ENCODE results near the gene GBGT1. TPM values are rescaled to one million over a fixed set of nuclear protein-coding genes. Genes with fewer than 3 reads are reported as not detected.

The GBGT1 gene
- total and polyA plus RNA-seq, 2 donors (not counting 3 experiments of a cell fraction or from before 2014, with no cell fraction given): 35.6 to 56.3 TPM

DNA sequence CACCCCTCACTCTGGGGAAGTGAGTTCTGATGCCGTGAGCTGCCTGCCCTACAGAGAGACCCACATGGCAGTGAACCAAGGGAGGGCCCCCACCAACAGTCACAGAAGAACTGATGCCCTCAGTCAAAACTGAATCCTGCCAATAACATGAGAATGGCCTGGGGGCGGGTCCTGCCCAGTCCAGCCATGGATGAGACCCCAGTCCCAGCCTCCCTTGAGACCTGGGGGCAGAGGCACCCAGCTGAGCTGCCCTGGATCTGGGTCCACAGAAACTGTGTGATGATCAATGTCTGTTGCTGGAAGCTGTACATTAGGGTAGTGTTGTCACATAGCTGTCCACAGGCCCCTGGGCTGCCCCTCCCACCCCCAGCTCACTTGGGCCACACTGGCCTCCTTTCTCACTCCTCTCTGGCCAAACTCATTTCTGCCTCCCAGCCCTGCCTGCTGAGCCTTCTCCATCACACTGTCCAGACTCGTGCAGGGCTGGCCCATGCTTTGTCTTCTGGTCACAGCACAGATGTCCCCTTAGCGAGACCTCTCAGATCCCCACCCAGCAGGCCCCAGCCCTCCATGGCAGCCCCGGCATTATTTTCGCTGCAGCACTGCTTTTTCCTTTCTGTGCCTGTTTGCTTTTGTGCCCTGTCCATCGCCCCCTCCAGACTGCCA, 16.8 kb downstream of the GBGT1 start:
- Histone ChIP-seq H2AFZ (ENCODE audit: low read depth, low read length) (no peak overlapping the region), H4K20me1 (replicated peaks; ENCODE audit: control insufficient read depth, extremely low read depth, insufficient read depth, low read length) (no peaks in the 10 kb centered on the region), H3K9ac (replicated peaks; ENCODE audit: extremely low read depth, insufficient read depth, low read length) (no peak overlapping the region), H3K9me3 (replicated peaks; ENCODE audit: control insufficient read depth, insufficient read depth, low read length) (no peaks in the 10 kb centered on the region), H3K4me1 (ENCODE audit: control insufficient read depth, extremely low read depth, insufficient read depth, low read length) (peaks cover 15% of the 10 kb centered on the region), H3K4me3 (replicated peaks in 1 of 3; ENCODE audit: insufficient read depth in 1 of 3, low read depth in 1 of 3, low read length in 3 of 3) (no peak overlapping the region), H3K9me1 (replicated peaks; ENCODE audit: control insufficient read depth, extremely low read depth, insufficient read depth, low read length) (no peaks in the 10 kb centered on the region), H3K79me2 (ENCODE audit: control insufficient read depth, insufficient read depth, low read length) (peaks cover 2% of the 10 kb centered on the region), H3K27me3 (ENCODE audit: control insufficient read depth in 2 of 2, insufficient read depth in 2 of 2, low read length in 2 of 2) (no peaks in the 10 kb centered on the region), H3K4me2 (ENCODE audit: insufficient read depth, low read length) (no peak overlapping the region), H3K36me3 (ENCODE audit: control insufficient read depth in 2 of 2, extremely low read depth in 1 of 2, insufficient read depth in 2 of 2, low read length in 2 of 2) (no peaks in the 10 kb centered on the region), H3K27ac (ENCODE audit: insufficient read depth, low read depth, low read length) (no peak overlapping the region)
- TF ChIP-seq FOS (IDR thresholded peaks at IDR 0.05; ENCODE audit: borderline replicate concordance, insufficient read depth, low read length) (no peak), EZH2 (IDR thresholded peaks at IDR 0.05; ENCODE audit: borderline replicate concordance, low read depth, low read length, severe bottlenecking) (no peak), POLR2A (IDR thresholded peaks at IDR 0.05; ENCODE audit: low read depth, low read length) (no peak), JUN (IDR thresholded peaks at IDR 0.05; ENCODE audit: borderline replicate concordance, insufficient read depth, insufficient read length, low read depth) (no peak), POLR2AphosphoS5 (IDR thresholded peaks at IDR 0.05; ENCODE audit: insufficient read depth, low read depth, low read length) (no peak), GATA2 (IDR thresholded peaks at IDR 0.05; ENCODE audit: insufficient read depth, insufficient read length, low read depth, low read length) (no peak), MYC (IDR thresholded peaks at IDR 0.05; ENCODE audit: low read depth, low read length) (no peak)
- TF ChIP-seq, protein P1, sequence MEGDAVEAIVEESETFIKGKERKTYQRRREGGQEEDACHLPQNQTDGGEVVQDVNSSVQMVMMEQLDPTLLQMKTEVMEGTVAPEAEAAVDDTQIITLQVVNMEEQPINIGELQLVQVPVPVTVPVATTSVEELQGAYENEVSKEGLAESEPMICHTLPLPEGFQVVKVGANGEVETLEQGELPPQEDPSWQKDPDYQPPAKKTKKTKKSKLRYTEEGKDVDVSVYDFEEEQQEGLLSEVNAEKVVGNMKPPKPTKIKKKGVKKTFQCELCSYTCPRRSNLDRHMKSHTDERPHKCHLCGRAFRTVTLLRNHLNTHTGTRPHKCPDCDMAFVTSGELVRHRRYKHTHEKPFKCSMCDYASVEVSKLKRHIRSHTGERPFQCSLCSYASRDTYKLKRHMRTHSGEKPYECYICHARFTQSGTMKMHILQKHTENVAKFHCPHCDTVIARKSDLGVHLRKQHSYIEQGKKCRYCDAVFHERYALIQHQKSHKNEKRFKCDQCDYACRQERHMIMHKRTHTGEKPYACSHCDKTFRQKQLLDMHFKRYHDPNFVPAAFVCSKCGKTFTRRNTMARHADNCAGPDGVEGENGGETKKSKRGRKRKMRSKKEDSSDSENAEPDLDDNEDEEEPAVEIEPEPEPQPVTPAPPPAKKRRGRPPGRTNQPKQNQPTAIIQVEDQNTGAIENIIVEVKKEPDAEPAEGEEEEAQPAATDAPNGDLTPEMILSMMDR (IDR thresholded peaks at IDR 0.05; ENCODE audit: extremely low read depth in 1 of 2, insufficient read depth in 1 of 2, low read depth in 1 of 2, low read length in 2 of 2): no peak
- TF ChIP-seq, protein P2, sequence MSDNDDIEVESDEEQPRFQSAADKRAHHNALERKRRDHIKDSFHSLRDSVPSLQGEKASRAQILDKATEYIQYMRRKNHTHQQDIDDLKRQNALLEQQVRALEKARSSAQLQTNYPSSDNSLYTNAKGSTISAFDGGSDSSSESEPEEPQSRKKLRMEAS (IDR thresholded peaks at IDR 0.05; ENCODE audit: insufficient read depth, insufficient read length): no peak
- DNase-seq (ENCODE audit: low read depth, low spot score) (no peak), FAIRE-seq (no peak)
- intact Hi-C loops (cut with micrococcal nuclease) (loop anchor here (1.0 kb wide), 1 partner anchor 99 kb away; no protein-coding TSS in a partner anchor), dilution Hi-C loops (cut with MboI; ENCODE audit: extremely low pct_ligation_motif_present, low sequenced_read_pairs) (no loop called here)
- no TSS peak for BruUV-seq (replicated peaks)
- ChIA-PET CTCF (interaction anchor here (0.6 to 6.2 kb wide), 16 partner anchors 9 to 338 kb away, joined by 3 to 147 read pairs (median 4); partner anchors contain the start of gene GTF3C5), POLR2A (no interaction called here)

Measured in endothelial cell of umbilical vein (primary cell).